Stimulated activated CD4-positive, alpha-beta T cell treated with anti-CD3 and anti-CD28 coated beads, Interleukin-12 subunit alpha, Interleukin-12 subunit beta, amount 100 ng/mL, for 48 hours (primary cell): Measurements from ENCODE around the gene FTHL17.
A peak's percentile ranks its signal among the peaks of the same experiment; 100 is the strongest.

ENCODE experiments used
- DNase-seq, 3 donors: peaks; one replicate each; pipeline ENCODE4 v3.0.0-alpha.2; 2020; ENCODE audit warnings: low read depth in 2 of 3, low spot score in 1 of 3

The FTHL17 gene

DNA sequence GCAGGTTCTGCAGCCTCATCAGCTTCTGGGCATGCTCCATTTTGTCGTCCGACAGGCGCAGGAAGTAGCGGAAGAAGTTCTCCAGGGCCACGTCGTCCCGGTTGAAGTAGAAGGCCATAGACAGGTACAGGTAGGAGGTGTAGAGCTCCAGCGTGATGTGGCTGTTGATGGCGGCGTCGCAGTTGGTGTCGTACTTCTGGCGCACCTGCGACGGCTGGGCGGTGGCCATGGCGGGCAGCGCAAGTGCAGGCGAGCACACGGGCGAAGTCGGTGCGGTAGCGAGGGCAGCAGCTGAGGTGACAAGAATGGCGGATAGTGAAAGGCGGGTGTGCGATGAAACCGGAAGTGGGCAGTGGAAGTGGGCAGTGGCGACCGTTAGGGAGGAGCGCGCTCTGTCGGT, at the start of gene FTHL17:
FTHL17 (minus strand) TSS at position 317 of the 400 bp plus-strand sequence; CDS start at position 229, 88 bp downstream.
- DNase-seq: no peak

DNA sequence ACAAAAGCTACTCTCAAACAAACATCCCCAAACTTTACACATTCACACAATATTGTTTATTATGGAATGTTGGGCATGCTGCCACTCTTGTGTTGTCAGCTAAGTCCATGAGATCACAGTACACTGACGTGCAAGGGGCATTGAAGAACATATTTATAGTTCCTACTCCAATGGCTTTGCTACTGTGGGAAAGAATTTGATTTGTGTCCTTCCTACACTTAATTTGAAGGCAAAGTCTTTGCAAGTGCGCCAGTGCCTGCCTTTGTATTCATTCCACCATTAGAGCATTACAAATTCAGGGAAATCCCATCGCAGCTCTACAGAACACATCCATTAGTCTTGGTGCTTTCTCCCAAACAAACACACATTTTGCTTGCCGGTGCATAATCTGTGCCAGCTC, 45.4 kb upstream of the FTHL17 start:
- DNase-seq: no peak

GRCh38 chrX:31115398-31115797, 43.6 kb upstream of the FTHL17 start:
- no peak for DNase-seq

GRCh38 chrX:31114858-31115257, 43.0 kb upstream of the FTHL17 start:
- DNase-seq: no peak

GRCh38 chrX:31112226-31112999, 40.6 kb upstream of the FTHL17 start:
- no peak for DNase-seq

- DNase-seq: no peak
Measured at GRCh38 chrX:31110657-31111056, 38.8 kb upstream of the FTHL17 start.

- peak in 2 of 3 donors; percentile 8 to 16 for DNase-seq
Measured at GRCh38 chrX:31099536-31100090, 27.8 kb upstream of the FTHL17 start.

GRCh38 chrX:31098079-31098478, 26.2 kb upstream of the FTHL17 start:
- no peak for DNase-seq

- no peak for DNase-seq
Measured at GRCh38 chrX:31093639-31093975, 21.8 kb upstream of the FTHL17 start.

DNA sequence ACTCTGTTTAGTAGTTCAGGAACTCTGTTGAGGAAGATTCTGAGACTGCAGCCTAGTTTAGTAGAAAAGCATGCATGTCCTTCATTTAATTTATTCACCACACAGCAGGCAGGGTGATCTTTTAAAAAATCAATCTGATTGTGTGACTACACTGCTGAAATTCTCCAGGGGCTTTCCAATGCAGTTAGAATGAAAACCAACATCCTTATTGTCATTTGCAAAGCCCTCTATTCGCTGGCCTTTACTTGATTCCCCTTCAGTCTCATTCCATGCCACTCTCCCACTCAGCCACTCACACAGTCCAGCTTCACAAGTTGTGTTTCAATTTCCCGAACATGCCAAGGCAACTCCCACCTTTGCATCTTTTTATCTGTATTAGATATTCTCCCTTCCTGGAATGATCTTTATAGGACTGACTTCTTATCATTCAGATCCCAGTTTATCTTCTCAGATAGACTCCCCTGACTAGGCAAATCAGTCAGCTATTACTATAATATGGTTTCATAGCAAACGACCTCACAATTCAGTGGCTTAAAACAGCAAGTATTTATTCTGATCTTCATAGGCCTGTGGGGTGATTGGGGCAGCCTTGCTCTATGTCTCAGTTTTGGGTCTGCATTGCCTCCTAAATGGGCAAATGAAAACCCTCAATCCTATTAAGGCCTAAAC, 21.3 kb upstream of the FTHL17 start:
- no peak for DNase-seq

DNA sequence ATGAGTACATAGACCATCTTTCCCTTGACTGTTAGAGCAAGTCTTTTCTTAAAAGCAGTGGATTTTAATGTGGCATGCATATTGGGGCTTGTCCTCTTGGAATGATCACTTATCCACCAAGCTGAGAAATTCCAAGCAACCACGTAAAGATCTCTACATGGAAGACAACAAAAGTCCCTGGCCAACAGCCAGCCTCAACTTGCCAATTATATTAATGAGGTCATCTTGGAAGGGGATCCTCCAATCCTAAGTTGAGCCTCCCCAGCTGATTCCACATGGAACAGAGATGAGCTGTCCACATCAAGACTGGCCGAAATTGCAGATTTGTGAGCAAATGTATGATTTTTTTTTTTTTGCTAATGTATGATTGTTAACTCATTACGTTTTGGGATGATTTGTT, 20.6 kb upstream of the FTHL17 start:
- no peak for DNase-seq

- no peak for DNase-seq
Measured at GRCh38 chrX:31091819-31092218, 20.0 kb upstream of the FTHL17 start.

DNA sequence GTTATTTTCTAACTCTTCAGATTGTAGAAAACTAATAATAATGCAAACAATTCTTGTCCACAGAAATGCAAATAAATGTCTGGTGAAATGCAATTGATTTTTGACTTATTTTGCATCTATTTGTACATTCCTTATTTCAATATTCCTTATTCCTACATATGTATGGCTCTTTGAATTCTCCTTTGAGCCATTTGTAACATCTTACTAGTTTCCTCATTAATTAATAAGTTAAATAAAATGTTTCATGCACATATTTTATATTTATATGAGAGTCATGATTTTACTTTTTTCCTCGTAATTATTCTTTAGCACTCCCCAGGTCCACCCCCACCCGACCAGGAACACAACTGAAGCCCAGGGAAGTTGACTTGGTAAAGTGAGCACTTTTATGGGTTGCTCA, 2.7 kb upstream of the FTHL17 start:
- DNase-seq: no peak

DNA sequence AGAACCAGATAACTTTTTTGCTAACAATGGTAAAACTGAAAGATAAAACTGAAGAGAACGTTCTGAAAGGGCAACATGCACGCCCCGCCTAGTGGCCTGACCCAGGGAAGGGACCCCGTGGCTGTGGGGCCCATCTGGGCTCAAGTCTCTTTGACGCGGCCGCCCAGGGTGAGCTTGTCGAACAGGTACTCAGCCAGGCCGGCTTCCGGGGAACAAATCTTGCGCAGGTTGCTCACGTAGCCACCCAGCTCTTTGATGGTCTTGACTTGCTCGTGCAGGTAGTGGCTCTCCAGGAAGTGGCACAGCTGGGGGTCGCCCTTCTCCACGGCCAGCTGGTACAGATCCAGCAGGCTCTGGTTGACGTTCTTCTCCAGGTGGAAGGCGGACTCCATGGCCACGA, 579 bp downstream of the FTHL17 start:
- DNase-seq: no peak

DNA sequence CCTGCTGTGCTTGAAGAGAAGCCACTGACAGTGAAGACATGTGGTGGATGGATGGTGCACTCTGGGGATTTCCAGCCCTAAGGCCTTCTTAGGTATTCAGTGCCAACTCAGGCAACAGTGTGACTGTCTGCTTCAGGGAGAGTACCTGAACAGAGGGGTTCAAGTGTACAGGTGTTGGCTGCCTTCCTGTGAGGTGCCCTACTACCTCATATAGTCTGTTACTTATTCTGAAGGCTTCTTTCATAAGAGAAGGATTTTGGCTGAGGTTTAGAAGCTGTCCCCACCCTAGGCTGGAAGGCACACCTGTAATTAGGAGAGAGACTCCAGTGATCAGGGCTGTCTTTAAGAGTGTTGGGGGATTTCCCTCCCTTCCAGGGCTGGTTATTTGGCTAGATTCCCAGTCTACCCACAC, 1.8 kb downstream of the FTHL17 start:
- DNase-seq: no peak

- no peak for DNase-seq
Measured at GRCh38 chrX:31063114-31063513, 8.7 kb downstream of the FTHL17 start.

DNA sequence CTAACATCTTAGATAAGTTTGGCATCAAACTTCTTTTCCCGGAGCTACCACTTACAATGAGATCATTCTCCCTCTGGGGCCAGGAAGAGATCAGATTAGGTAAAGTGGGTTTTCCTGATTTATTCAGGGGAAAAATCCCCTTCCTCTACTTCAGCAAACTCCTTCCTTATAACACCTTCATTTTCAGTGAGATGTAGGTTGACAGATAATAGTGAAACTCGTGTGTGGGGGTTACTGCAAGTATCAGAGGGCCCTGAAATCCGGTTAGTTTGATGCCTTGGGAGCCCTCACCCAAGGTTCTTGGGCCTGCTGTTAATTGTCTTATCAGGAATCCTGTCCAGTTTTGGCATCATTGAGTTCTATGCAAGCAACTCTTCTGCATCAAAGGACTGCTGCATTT, 10.8 kb downstream of the FTHL17 start:
- no peak for DNase-seq

DNA sequence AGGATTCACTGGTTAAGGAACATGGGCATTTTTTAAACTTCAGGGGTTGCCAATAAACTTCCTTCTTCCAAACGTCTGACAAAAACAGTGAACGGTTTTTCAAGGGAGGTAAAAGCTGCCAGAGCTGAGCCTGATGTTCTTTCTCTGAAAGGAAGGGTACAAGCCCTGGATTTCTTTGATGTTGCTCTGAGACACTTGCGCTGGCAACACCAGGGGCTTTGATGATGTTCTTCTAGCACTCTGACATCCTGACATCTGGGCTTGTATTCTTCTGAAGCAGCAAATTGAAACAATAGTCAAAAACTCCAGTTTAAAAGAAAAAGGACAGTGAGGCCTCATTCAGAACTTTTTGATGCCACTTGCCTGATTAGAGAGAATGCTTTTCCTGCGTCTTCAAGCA, 11.8 kb downstream of the FTHL17 start:
- DNase-seq: no peak

DNA sequence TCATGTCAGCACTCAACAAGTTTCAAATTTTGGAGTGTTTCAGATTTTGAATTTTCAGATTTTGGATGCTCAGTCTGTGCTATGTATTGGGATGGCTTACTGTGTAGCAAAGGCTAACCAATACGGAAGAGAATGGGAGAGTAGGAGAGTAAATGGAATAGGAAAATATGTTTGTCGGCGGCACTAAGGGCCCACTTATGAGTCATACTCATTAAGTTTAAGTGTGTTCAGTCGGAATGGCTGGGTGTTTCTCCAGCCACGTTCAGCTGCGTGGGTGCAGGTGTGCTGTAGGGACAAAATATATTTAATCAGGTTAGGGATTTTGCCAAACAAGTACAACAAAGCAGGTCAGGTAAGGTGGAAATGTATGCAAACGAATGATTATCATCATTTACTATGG, 13.6 kb downstream of the FTHL17 start:
- no peak for DNase-seq

- DNase-seq: no peak
Measured at GRCh38 chrX:31057691-31058090, 14.2 kb downstream of the FTHL17 start.

- DNase-seq: no peak
Measured at GRCh38 chrX:31057291-31057690, 14.6 kb downstream of the FTHL17 start.

GRCh38 chrX:31053621-31054020, 18.2 kb downstream of the FTHL17 start:
- DNase-seq: no peak

DNA sequence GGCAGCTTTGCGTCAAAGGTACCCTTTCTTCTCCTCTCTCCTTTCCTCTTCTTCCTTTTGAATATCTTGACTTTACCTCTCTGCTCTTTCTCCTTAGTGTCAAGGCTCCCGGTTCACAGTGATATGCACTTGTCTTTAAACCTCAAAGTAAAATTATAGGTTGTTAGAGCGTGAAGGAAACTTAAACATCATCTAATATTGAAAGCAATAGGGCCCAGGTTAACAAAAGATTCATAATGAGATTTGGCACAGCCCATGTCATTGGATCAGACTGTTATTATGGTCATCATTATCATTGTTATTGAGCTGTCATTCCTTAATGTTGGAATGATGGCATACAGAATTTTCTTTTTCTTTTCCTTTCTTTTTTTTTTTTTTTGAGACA, 32.5 kb downstream of the FTHL17 start:
- no peak for DNase-seq
